GM12878 (cell line): ENCODE data around the gene CR2. TPM values are rescaled to one million over a fixed set of nuclear protein-coding genes. Genes with fewer than 3 reads are reported as not detected.

Experiments
- ASH2L ChIP-seq: fragments of 300-600, 200-600 bp; sonication (generic); IDR thresholded peaks from 2 replicates; pipeline ENCODE4 v1.6.1; 2017; ENCODE audit warnings: low read depth, mild to moderate bottlenecking, borderline replicate concordance
- FOXK2 ChIP-seq: fragments of 450-650 bp; IDR thresholded peaks from 2 replicates; pipeline ENCODE4 v1.6.1; 2017; ENCODE audit warnings: mild to moderate bottlenecking, moderate library complexity
- KAT2A ChIP-seq: conservative IDR thresholded peaks from 2 replicates; pipeline ENCODE4 v1.6.1; 2011; ENCODE audit warnings: low read depth, low read length; ENCODE audit not compliant: control insufficient read depth
- KLF5 ChIP-seq: fragments of 450-650 bp; IDR thresholded peaks from 2 replicates; pipeline ENCODE4 v1.6.1; 2014; ENCODE audit warnings: mild to moderate bottlenecking; ENCODE audit not compliant: partially characterized antibody
- LARP7 ChIP-seq: fragments of 450-650 bp; IDR thresholded peaks from 2 replicates; pipeline ENCODE4 v1.6.1; 2017; ENCODE audit warnings: mild to moderate bottlenecking
- MEF2B ChIP-seq: fragments of 450-650 bp; IDR thresholded peaks from 2 replicates; pipeline ENCODE4 v1.6.1; 2018; ENCODE audit warnings: mild to moderate bottlenecking, moderate library complexity; ENCODE audit not compliant: partially characterized antibody, poor library complexity, severe bottlenecking
- MTA2 ChIP-seq: fragments of 450-650 bp; IDR thresholded peaks from 2 replicates; pipeline ENCODE4 v1.6.1; 2016; ENCODE audit warnings: low read depth, mild to moderate bottlenecking, moderate library complexity
- NFIC ChIP-seq: IDR thresholded peaks from 2 replicates; pipeline ENCODE4 v1.6.1; 2012; ENCODE audit warnings: low read depth, mild to moderate bottlenecking, inconsistent platforms, low read length, moderate library complexity
- NFXL1 ChIP-seq: fragments of 450-650 bp; IDR thresholded peaks from 2 replicates; pipeline ENCODE4 v1.6.1; 2017; ENCODE audit warnings: antibody characterized with exemption, mild to moderate bottlenecking, borderline replicate concordance
- PAX5 ChIP-seq: IDR thresholded peaks from 2 replicates; pipeline ENCODE4 v1.6.1; 2011; ENCODE audit warnings: low read depth, low read length, borderline replicate concordance
- PML ChIP-seq: IDR thresholded peaks from 2 replicates; pipeline ENCODE4 v1.6.1; 2012; ENCODE audit warnings: low read length, inconsistent platforms
- POLR2A ChIP-seq: IDR thresholded peaks from 2 replicates; pipeline ENCODE4 v1.6.1; 2011; ENCODE audit warnings: low read depth, mild to moderate bottlenecking, low read length
- POLR2AphosphoS2 ChIP-seq: IDR thresholded peaks from 2 replicates; pipeline ENCODE4 v1.6.1; 2011; ENCODE audit warnings: low read depth, mild to moderate bottlenecking, low read length, improper control_type of control experiment, moderate library complexity
- RAD21 ChIP-seq: IDR thresholded peaks from 2 replicates; pipeline ENCODE4 v1.6.1; 2011; ENCODE audit warnings: mild to moderate bottlenecking, low read depth, low read length, moderate library complexity; ENCODE audit not compliant: insufficient read depth
- RB1 ChIP-seq: fragments of 450-650 bp; formaldehyde crosslinking; IDR thresholded peaks from 2 replicates; pipeline ENCODE4 v1.6.1; 2017; ENCODE audit warnings: mild to moderate bottlenecking, borderline replicate concordance
- RELA ChIP-seq: fragments of 450-650 bp; IDR thresholded peaks from 2 replicates; pipeline ENCODE4 v1.8.0; 2014; ENCODE audit warnings: borderline replicate concordance; ENCODE audit not compliant: partially characterized antibody
- RUNX3 ChIP-seq: IDR thresholded peaks from 2 replicates; pipeline ENCODE4 v1.6.1; 2012; ENCODE audit warnings: low read length, inconsistent platforms
- SMARCA5 ChIP-seq: fragments of 450-650 bp; IDR thresholded peaks from 2 replicates; pipeline ENCODE4 v1.6.1; 2017; ENCODE audit warnings: mild to moderate bottlenecking
- SMC3 ChIP-seq: IDR thresholded peaks from 2 replicates; pipeline ENCODE4 v1.6.1; 2011; ENCODE audit warnings: low read length, improper control_type of control experiment, borderline replicate concordance
- SPI1 ChIP-seq: IDR thresholded peaks from 2 replicates; pipeline ENCODE4 v1.6.1; 2011; ENCODE audit warnings: low read depth, mild to moderate bottlenecking, low read length, moderate library complexity, borderline replicate concordance; ENCODE audit not compliant: insufficient read depth
- TCF3 ChIP-seq: IDR thresholded peaks from 2 replicates; pipeline ENCODE4 v1.6.1; 2012; ENCODE audit warnings: low read depth, mild to moderate bottlenecking, low read length, borderline replicate concordance; ENCODE audit not compliant: insufficient read depth
- ZNF207 ChIP-seq: fragments of 450-650 bp; IDR thresholded peaks from 2 replicates; pipeline ENCODE4 v1.6.1; 2014; ENCODE audit warnings: antibody characterized with exemption, mild to moderate bottlenecking, borderline replicate concordance
- ZNF274 ChIP-seq: IDR thresholded peaks from one replicate; pipeline ENCODE4 v1.8.0; 2011; ENCODE audit not compliant: insufficient read length, insufficient read depth
- polyA plus RNA-seq, 11 experiments: library from polyadenylated mRNA; depleted of rRNA in 4 of 11; unstranded in 6 of 11; stranded (reverse) in 5 of 11; fragments of >200 nt; fragmentation: Nextera tagmentation in 4 of 11; fragmentation: Illumina TruSeq in 1 of 11; extraction: Ambion mirVana in 4 of 11; extraction: Trizol in 1 of 11; gene quantifications; 1 replicate in 1 of 11; 2 replicates in 10 of 11; pipeline versions ENCODE4 v1.2.1 to v1.2.3, GENCODE V29; 2011 to 2016; ENCODE audit warnings: inconsistent platforms in 2 of 11, missing spikeins in 2 of 11, low read depth in 1 of 11
- total RNA-seq, 4 experiments: library from RNA; depleted of rRNA in 3 of 4; stranded (reverse); fragments of >200 nt in 3 of 4; fragmentation: Illumina TruSeq in 1 of 4; extraction: Trizol in 1 of 4; gene quantifications; 2 replicates each; pipeline versions ENCODE4 v1.2.1 to v1.2.3, GENCODE V29; 2013 to 2021
- TF ChIP-seq, protein P1 (sequence below): fragments of 150-350 bp; IDR thresholded peaks from 2 replicates; pipeline ENCODE4 v1.6.1; 2014; ENCODE audit warnings: mild to moderate bottlenecking, low read depth, low read length
- TF ChIP-seq, protein P2 (sequence below): fragments of 450-650 bp; IDR thresholded peaks from 2 replicates; pipeline ENCODE4 v1.6.1; 2016; ENCODE audit warnings: mild to moderate bottlenecking
- TF ChIP-seq, protein P3 (sequence below): IDR thresholded peaks from 2 replicates; pipeline ENCODE4 v1.6.1; 2012; ENCODE audit warnings: low read depth, low read length, improper control_type of control experiment
- TF ChIP-seq, protein P4 (sequence below), 3 experiments: IDR thresholded peaks in 2 of 3; conservative IDR thresholded peaks in 1 of 3; 2 replicates each; pipeline ENCODE4 v1.5.1; 2011; ENCODE audit warnings: low read depth in 3 of 3, low read length in 3 of 3, mild to moderate bottlenecking in 3 of 3, control low read depth in 2 of 3, moderate library complexity in 2 of 3, inconsistent platforms in 1 of 3, mixed read lengths in 1 of 3; ENCODE audit not compliant: control insufficient read depth in 2 of 3, insufficient read depth in 1 of 3; ENCODE audit errors: extremely low read depth in 1 of 3

The CR2 gene
- total and polyA plus RNA-seq, 10 of the 15 experiments (the other 5 are each of a cell fraction or from before 2014, with no cell fraction given) = 2.2 to 72.8 (median 50.6) TPM

GRCh38 chr1:207499573-207499972 lies 45.4 kb downstream of the CR2 start (continued):
- TF ChIP-seq, protein P1, sequence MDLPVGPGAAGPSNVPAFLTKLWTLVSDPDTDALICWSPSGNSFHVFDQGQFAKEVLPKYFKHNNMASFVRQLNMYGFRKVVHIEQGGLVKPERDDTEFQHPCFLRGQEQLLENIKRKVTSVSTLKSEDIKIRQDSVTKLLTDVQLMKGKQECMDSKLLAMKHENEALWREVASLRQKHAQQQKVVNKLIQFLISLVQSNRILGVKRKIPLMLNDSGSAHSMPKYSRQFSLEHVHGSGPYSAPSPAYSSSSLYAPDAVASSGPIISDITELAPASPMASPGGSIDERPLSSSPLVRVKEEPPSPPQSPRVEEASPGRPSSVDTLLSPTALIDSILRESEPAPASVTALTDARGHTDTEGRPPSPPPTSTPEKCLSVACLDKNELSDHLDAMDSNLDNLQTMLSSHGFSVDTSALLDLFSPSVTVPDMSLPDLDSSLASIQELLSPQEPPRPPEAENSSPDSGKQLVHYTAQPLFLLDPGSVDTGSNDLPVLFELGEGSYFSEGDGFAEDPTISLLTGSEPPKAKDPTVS = no peak
- TF ChIP-seq POLR2A (no peak), RELA (no peak), LARP7 (no peak), NFXL1 (no peak), ZNF207 (no peak), POLR2AphosphoS2 (no peak), MTA2 (no peak), MEF2B (no peak), FOXK2 (no peak), TCF3 (no peak), RAD21 (peak; percentile 96), PAX5 (no peak), SMC3 (peak; percentile 68; the same call in 1 of the 2 replicates), SMARCA5 (0 out of 2 replicates have a peak, but pooled peaks have one; percentile 29), SPI1 (no peak), RUNX3 (peak; percentile 63), ASH2L (no peak), NFIC (no peak), ZNF274 (no peak), PML (no peak), KLF5 (no peak), KAT2A (no peak), RB1 (no peak)
- TF ChIP-seq, protein P2, sequence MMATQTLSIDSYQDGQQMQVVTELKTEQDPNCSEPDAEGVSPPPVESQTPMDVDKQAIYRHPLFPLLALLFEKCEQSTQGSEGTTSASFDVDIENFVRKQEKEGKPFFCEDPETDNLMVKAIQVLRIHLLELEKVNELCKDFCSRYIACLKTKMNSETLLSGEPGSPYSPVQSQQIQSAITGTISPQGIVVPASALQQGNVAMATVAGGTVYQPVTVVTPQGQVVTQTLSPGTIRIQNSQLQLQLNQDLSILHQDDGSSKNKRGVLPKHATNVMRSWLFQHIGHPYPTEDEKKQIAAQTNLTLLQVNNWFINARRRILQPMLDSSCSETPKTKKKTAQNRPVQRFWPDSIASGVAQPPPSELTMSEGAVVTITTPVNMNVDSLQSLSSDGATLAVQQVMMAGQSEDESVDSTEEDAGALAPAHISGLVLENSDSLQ = no peak
- TF ChIP-seq, protein P3, sequence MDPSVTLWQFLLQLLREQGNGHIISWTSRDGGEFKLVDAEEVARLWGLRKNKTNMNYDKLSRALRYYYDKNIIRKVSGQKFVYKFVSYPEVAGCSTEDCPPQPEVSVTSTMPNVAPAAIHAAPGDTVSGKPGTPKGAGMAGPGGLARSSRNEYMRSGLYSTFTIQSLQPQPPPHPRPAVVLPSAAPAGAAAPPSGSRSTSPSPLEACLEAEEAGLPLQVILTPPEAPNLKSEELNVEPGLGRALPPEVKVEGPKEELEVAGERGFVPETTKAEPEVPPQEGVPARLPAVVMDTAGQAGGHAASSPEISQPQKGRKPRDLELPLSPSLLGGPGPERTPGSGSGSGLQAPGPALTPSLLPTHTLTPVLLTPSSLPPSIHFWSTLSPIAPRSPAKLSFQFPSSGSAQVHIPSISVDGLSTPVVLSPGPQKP = no peak
- TF ChIP-seq, protein P4, sequence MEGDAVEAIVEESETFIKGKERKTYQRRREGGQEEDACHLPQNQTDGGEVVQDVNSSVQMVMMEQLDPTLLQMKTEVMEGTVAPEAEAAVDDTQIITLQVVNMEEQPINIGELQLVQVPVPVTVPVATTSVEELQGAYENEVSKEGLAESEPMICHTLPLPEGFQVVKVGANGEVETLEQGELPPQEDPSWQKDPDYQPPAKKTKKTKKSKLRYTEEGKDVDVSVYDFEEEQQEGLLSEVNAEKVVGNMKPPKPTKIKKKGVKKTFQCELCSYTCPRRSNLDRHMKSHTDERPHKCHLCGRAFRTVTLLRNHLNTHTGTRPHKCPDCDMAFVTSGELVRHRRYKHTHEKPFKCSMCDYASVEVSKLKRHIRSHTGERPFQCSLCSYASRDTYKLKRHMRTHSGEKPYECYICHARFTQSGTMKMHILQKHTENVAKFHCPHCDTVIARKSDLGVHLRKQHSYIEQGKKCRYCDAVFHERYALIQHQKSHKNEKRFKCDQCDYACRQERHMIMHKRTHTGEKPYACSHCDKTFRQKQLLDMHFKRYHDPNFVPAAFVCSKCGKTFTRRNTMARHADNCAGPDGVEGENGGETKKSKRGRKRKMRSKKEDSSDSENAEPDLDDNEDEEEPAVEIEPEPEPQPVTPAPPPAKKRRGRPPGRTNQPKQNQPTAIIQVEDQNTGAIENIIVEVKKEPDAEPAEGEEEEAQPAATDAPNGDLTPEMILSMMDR (IDR thresholded peaks at IDR 0.05 in 2 of 3, conservative IDR thresholded peaks at IDR 0.05 in 1 of 3; ENCODE audit: control insufficient read depth in 2 of 3, extremely low read depth in 1 of 3, insufficient read depth in 1 of 3, low read depth in 3 of 3, low read length in 3 of 3) = peak; percentile 64 to 85 (median 80)
